ELF-1 (cell line): ENCODE results near the gene C16orf54.
"Not testable (repeated sequence)": the region's sequence is repeated elsewhere in the genome, so short reads cannot be mapped to it uniquely, and the experiment has no call there.

Source experiments
- DNase-seq: peaks from one replicate; pipeline ENCODE4 v3.0.0-alpha.2; 2016; ENCODE audit warnings: low read depth, low spot score

Gene C16orf54

GRCh38 chr16:29740630-29741015 lies 5.2 kb downstream of the C16orf54 start:
- DNase-seq: not testable (repeated sequence)

- not testable (repeated sequence) for DNase-seq
These were observed 5.7 kb downstream of the C16orf54 start for GRCh38 chr16:29739927-29740629.

- DNase-seq: no peak
These were observed 7.3 kb downstream of the C16orf54 start for GRCh38 chr16:29738514-29738913.

GRCh38 chr16:29737713-29738112 lies 8.1 kb downstream of the C16orf54 start:
- DNase-seq: no peak

GRCh38 chr16:29736764-29737163 lies 9.0 kb downstream of the C16orf54 start:
- no peak for DNase-seq

GRCh38 chr16:29736112-29736511 lies 9.7 kb downstream of the C16orf54 start:
- no peak for DNase-seq

- DNase-seq: no peak
These were observed 11.0 kb downstream of the C16orf54 start for GRCh38 chr16:29734786-29735185.

GRCh38 chr16:29731768-29732601 lies 13.8 kb downstream of the C16orf54 start:
- DNase-seq: not testable (repeated sequence)

GRCh38 chr16:29730649-29731048 lies 15.1 kb downstream of the C16orf54 start:
- DNase-seq: no peak

- no peak for DNase-seq
These were observed 16.7 kb downstream of the C16orf54 start for GRCh38 chr16:29729116-29729521.

GRCh38 chr16:29727452-29727851 lies 18.3 kb downstream of the C16orf54 start:
- DNase-seq: no peak

- no peak for DNase-seq
These were observed 18.9 kb downstream of the C16orf54 start for GRCh38 chr16:29726845-29727377.

- peak; percentile 88 for DNase-seq
These were observed 24.5 kb downstream of the C16orf54 start for GRCh38 chr16:29721167-29721879.

GRCh38 chr16:29720703-29721102 lies 25.1 kb downstream of the C16orf54 start:
- no peak for DNase-seq

- DNase-seq: no peak
These were observed 26.7 kb downstream of the C16orf54 start for GRCh38 chr16:29719063-29719462.

GRCh38 chr16:29717113-29717512 lies 28.7 kb downstream of the C16orf54 start:
- DNase-seq: no peak

GRCh38 chr16:29714972-29715371 lies 30.8 kb downstream of the C16orf54 start:
- DNase-seq: no peak

GRCh38 chr16:29714396-29714795 lies 31.4 kb downstream of the C16orf54 start:
- no peak for DNase-seq

GRCh38 chr16:29712809-29713208 lies 33.0 kb downstream of the C16orf54 start:
- DNase-seq: peak; percentile 41

- peak; percentile 70 for DNase-seq
These were observed 35.3 kb downstream of the C16orf54 start for GRCh38 chr16:29710227-29711219.

GRCh38 chr16:29709657-29710056 lies 36.1 kb downstream of the C16orf54 start:
- peak; percentile 58 for DNase-seq
